Thoracic aorta (tissue), 2 donors: ENCODE data around the gene UAP1L1. TPM values are rescaled to one million over a fixed set of nuclear protein-coding genes. Genes with fewer than 3 reads are reported as not detected.

Experiments used
- ATAC-seq: fragments of 150-250 bp; one replicate; pipeline ENCODE4 v1.8.0; 2017; ENCODE audit warnings: low read depth; ENCODE audit not compliant: insufficient number of reproducible peaks, low FRiP score
- DNase-seq: peaks from one replicate; pipeline ENCODE4 v3.0.0-alpha.2; 2020; ENCODE audit warnings: low spot score
- H3K27ac ChIP-seq, 2 donors: fragments of 200-600 bp; sonication (generic); 1 replicate in 1 of 2; 2 replicates in 1 of 2; pipeline ENCODE4 v1.5.1; 2016; ENCODE audit warnings: mild to moderate bottlenecking in 2 of 2, moderate library complexity in 2 of 2
- H3K27me3 ChIP-seq: fragments of 200-600 bp; sonication (generic); replicated peaks from 2 replicates; pipeline ENCODE4 v1.6.0; 2016; ENCODE audit warnings: mild to moderate bottlenecking; ENCODE audit not compliant: insufficient read depth
- H3K36me3 ChIP-seq: fragments of 200-600 bp; sonication (generic); one replicate; pipeline ENCODE4 v1.5.1; 2016
- H3K4me1 ChIP-seq, 2 donors: fragments of 200-600 bp; sonication (generic); 1 replicate in 1 of 2; 2 replicates in 1 of 2; pipeline versions ENCODE4 v1.5.1 to v1.6.0; 2016; ENCODE audit warnings: low read depth in 2 of 2, mild to moderate bottlenecking in 1 of 2; ENCODE audit not compliant: control insufficient read depth in 1 of 2
- H3K4me3 ChIP-seq: fragments of 200-600 bp; sonication (generic); 2 replicates; pipeline ENCODE4 v1.5.1; 2016; ENCODE audit warnings: mild to moderate bottlenecking
- H3K9me3 ChIP-seq: fragments of 200-600 bp; sonication (generic); 2 replicates; pipeline ENCODE4 v1.5.1; 2016
- CTCF ChIP-seq: fragments of 200-600 bp; sonication (generic); IDR thresholded peaks from one replicate; pipeline ENCODE4 v1.5.1; 2019; ENCODE audit warnings: antibody characterized with exemption
- total RNA-seq, 2 donors: library from RNA; depleted of rRNA; stranded (reverse); fragments of >200 nt; gene quantifications; one replicate each; pipeline versions ENCODE4 v1.1.0 to v1.2.3, GENCODE V29; 2016

The UAP1L1 gene
- total RNA-seq, 2 donors from 2014 or later = 9.6 to 11.4 TPM

GRCh38 chr9:137107312-137107921 lies 30.1 kb downstream of the UAP1L1 start:
- Histone ChIP-seq H3K27ac (no peak overlapping the region), H3K36me3 (peaks cover 33% of the 10 kb centered on the region), H3K9me3 (no peaks in the 10 kb centered on the region), H3K4me3 (no peak overlapping the region), H3K27me3 (no peaks in the 10 kb centered on the region), H3K4me1 (no peaks in the 10 kb centered on the region)
- no peak for TF ChIP-seq CTCF
- DNase-seq = no peak
- ATAC-seq = no peak

GRCh38 chr9:137107982-137108381 lies 30.7 kb downstream of the UAP1L1 start:
- no peak for ATAC-seq
- Histone ChIP-seq H3K4me3 (no peak overlapping the region), H3K36me3 (peaks cover 32% of the 10 kb centered on the region), H3K27ac (no peak overlapping the region), H3K9me3 (no peaks in the 10 kb centered on the region), H3K4me1 (no peaks in the 10 kb centered on the region), H3K27me3 (no peaks in the 10 kb centered on the region)
- DNase-seq = no peak
- no peak for TF ChIP-seq CTCF

GRCh38 chr9:137108608-137109249 lies 31.4 kb downstream of the UAP1L1 start:
- DNase-seq = no peak
- peaks cover 28% of the 10 kb centered on the region for H3K36me3 ChIP-seq

GRCh38 chr9:137109250-137110146 lies 32.2 kb downstream of the UAP1L1 start:
- H3K27ac ChIP-seq = no peak overlapping the region
- DNase-seq = no peak
- no peaks in the 10 kb centered on the region for H3K27me3 ChIP-seq
- ATAC-seq = no peak
- no peaks in the 10 kb centered on the region for H3K9me3 ChIP-seq
- no peak for TF ChIP-seq CTCF
- peaks cover 0 to 4% of the 10 kb centered on the region in 2 donors for H3K4me1 ChIP-seq
- peaks cover 26% of the 10 kb centered on the region for H3K36me3 ChIP-seq
- no peak overlapping the region for H3K4me3 ChIP-seq

More at GRCh38 chr9:137108608-137109249, 31.4 kb downstream of the UAP1L1 start:
- H3K4me1 ChIP-seq = peaks cover 0 to 4% of the 10 kb centered on the region in 2 donors
- H3K27ac ChIP-seq = no peak overlapping the region
- ATAC-seq = no peak
- no peak for TF ChIP-seq CTCF
- H3K4me3 ChIP-seq = no peak overlapping the region
- no peaks in the 10 kb centered on the region for H3K9me3 ChIP-seq
- no peaks in the 10 kb centered on the region for H3K27me3 ChIP-seq
